ENCODE data around the gene MREG. TPM values are rescaled to one million over a fixed set of nuclear protein-coding genes. Genes with fewer than 3 reads are reported as not detected.

MREG gene
- total and polyA plus RNA-seq, 4 donors: 0.87 to 3.1 (median 2.7) TPM

GRCh38 chr2:216021768-216022565 is 8.6 kb upstream of the MREG start:
- Histone ChIP-seq H3K4me3 (ENCODE audit: low read depth in 1 of 3, low read length in 3 of 3) (no peak overlapping the region), H3K27me3 (ENCODE audit: control insufficient read depth in 4 of 4, insufficient read depth in 4 of 4, low read length in 3 of 4) (no peaks in the 10 kb centered on the region), H3K4me1 (ENCODE audit: control insufficient read depth in 4 of 4, insufficient read depth in 4 of 4, low read length in 3 of 4) (peaks cover 0 to under 1% (median 0%) of the 10 kb centered on the region in 4 donors), H3K9ac (ENCODE audit: low read depth in 1 of 2, low read length in 2 of 2) (no peak overlapping the region), H3K27ac (ENCODE audit: low read depth in 1 of 2, low read length in 2 of 2) (no peak overlapping the region), H3K9me3 (ENCODE audit: control insufficient read depth in 4 of 4, low read length in 3 of 4) (no peaks in the 10 kb centered on the region), H3K36me3 (ENCODE audit: control insufficient read depth in 4 of 4, insufficient read depth in 3 of 4, low read depth in 1 of 4, low read length in 3 of 4) (peaks cover 0 to 23% (median 3%) of the 10 kb centered on the region in 4 donors)
- no peak for DNase-seq (ENCODE audit: low spot score)
- TF ChIP-seq FOXA2 (IDR thresholded peaks at IDR 0.05) (no peak), HNF4A (conservative IDR thresholded peaks at IDR 0.05) (no peak), EGR1 (IDR thresholded peaks at IDR 0.05; ENCODE audit: low read depth in 2 of 2) (no peak), SP1 (IDR thresholded peaks at IDR 0.05) (no peak), HNF4G (IDR thresholded peaks at IDR 0.05) (no peak), FOXA1 (IDR thresholded peaks at IDR 0.05) (no peak)
- TF ChIP-seq, protein P1, sequence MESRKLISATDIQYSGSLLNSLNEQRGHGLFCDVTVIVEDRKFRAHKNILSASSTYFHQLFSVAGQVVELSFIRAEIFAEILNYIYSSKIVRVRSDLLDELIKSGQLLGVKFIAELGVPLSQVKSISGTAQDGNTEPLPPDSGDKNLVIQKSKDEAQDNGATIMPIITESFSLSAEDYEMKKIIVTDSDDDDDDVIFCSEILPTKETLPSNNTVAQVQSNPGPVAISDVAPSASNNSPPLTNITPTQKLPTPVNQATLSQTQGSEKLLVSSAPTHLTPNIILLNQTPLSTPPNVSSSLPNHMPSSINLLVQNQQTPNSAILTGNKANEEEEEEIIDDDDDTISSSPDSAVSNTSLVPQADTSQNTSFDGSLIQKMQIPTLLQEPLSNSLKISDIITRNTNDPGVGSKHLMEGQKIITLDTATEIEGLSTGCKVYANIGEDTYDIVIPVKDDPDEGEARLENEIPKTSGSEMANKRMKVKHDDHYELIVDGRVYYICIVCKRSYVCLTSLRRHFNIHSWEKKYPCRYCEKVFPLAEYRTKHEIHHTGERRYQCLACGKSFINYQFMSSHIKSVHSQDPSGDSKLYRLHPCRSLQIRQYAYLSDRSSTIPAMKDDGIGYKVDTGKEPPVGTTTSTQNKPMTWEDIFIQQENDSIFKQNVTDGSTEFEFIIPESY (IDR thresholded peaks at IDR 0.05): no peak
- WGBS: 81% methylated on average over 7 of the region's 7 CpGs

DNA sequence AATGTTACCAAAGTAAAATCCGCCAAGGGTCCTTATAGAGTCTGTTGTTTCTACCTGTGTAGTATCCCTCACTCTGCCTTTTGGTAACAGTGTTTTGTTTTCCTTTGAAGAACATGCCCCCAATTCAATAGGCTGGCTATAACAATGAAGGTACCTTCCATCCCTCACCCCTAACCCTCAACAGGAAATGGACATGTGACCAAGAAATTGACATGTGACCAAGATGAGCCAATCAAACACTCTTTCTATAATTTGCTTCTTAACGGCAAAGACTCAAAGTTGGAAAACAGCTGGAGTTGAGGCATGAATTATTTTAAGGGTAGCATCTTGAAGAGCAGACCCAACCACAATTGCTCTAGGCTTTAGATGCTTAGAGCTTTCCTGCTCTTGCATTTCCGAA is 5.4 kb upstream of the MREG start:
- Histone ChIP-seq H3K27me3 (ENCODE audit: control insufficient read depth in 4 of 4, insufficient read depth in 4 of 4, low read length in 3 of 4) (no peaks in the 10 kb centered on the region), H3K9ac (ENCODE audit: low read depth in 1 of 2, low read length in 2 of 2) (no peak overlapping the region), H3K4me3 (ENCODE audit: low read depth in 1 of 3, low read length in 3 of 3) (no peak overlapping the region), H3K4me1 (ENCODE audit: control insufficient read depth in 4 of 4, insufficient read depth in 4 of 4, low read length in 3 of 4) (peaks cover 0 to 12% (median 2%) of the 10 kb centered on the region in 4 donors), H3K9me3 (ENCODE audit: control insufficient read depth in 4 of 4, low read length in 3 of 4) (no peaks in the 10 kb centered on the region), H3K27ac (ENCODE audit: low read depth in 1 of 2, low read length in 2 of 2) (no peak overlapping the region), H3K36me3 (ENCODE audit: control insufficient read depth in 4 of 4, insufficient read depth in 3 of 4, low read depth in 1 of 4, low read length in 3 of 4) (peaks cover 0 to 17% (median 5%) of the 10 kb centered on the region in 4 donors)
- WGBS: 91% methylated on average over 3 of the region's 3 CpGs
- no peak for DNase-seq (ENCODE audit: low spot score)
- TF ChIP-seq ATF3 (IDR thresholded peaks at IDR 0.05) (no peak), SP1 (IDR thresholded peaks at IDR 0.05) (no peak), FOXA2 (IDR thresholded peaks at IDR 0.05) (no peak)

DNA sequence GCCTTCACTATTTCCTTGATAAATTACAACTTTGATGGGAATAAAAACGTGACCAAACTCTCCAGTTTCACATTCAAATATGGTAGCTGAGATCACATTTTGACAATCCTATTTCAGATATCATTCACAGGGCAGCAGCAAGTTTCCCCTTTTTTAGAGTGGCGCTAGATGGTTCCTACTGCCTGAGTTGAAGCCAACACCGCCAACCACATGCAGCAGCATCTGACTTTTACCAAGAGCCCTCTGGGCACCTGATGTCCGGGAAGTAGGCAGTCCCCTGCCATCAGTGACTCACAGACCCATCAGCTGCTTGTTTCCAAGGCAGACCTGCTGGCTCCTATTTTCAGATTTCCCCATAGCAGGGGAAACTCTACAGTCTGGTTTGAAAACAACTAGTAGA is 4.0 kb upstream of the MREG start:
- Histone ChIP-seq H3K4me3 (ENCODE audit: low read depth in 1 of 3, low read length in 3 of 3) (no peak overlapping the region), H3K4me1 (ENCODE audit: control insufficient read depth in 4 of 4, insufficient read depth in 4 of 4, low read length in 3 of 4) (peaks cover 5 to 21% (median 11%) of the 10 kb centered on the region in 4 donors), H3K9ac (ENCODE audit: low read depth in 1 of 2, low read length in 2 of 2) (no peak overlapping the region), H3K27ac (ENCODE audit: low read depth in 1 of 2, low read length in 2 of 2) (no peak overlapping the region), H3K36me3 (ENCODE audit: control insufficient read depth in 4 of 4, insufficient read depth in 3 of 4, low read depth in 1 of 4, low read length in 3 of 4) (peaks cover 0 to 14% (median 5%) of the 10 kb centered on the region in 4 donors), H3K9me3 (ENCODE audit: control insufficient read depth in 4 of 4, low read length in 3 of 4) (no peaks in the 10 kb centered on the region), H3K27me3 (ENCODE audit: control insufficient read depth in 4 of 4, insufficient read depth in 4 of 4, low read length in 3 of 4) (no peaks in the 10 kb centered on the region)
- 86% methylated on average over 4 of the region's 4 CpGs for WGBS
- no peak for TF ChIP-seq JUND (IDR thresholded peaks at IDR 0.05)
- TF ChIP-seq, protein P1 (IDR thresholded peaks at IDR 0.05): no peak
- TF ChIP-seq TAF1 (conservative IDR thresholded peaks at IDR 0.05): no peak
- no peak for TF ChIP-seq FOXA1 (IDR thresholded peaks at IDR 0.05)
- no peak for TF ChIP-seq CTCF (IDR thresholded peaks at IDR 0.05; ENCODE audit: low read depth, low read length, missing input control)
- DNase-seq (ENCODE audit: low spot score): no peak

All from liver (tissue), 9 donors.